Esophagus squamous epithelium (tissue), 5 donors: Measurements from ENCODE around the gene RCE1. TPM values are rescaled to one million over a fixed set of nuclear protein-coding genes. Genes with fewer than 3 reads are reported as not detected.

Experiments used
- DNase-seq: peaks from one replicate; lab custom pipeline; 2025; lab: John Stamatoyannopoulos, UW
- H3K27ac ChIP-seq, 4 donors: fragments of 200-600 bp; sonication (generic); one replicate each; pipeline ENCODE4 v1.5.1; 2016 to 2019; ENCODE audit warnings: mild to moderate bottlenecking in 1 of 4
- H3K27me3 ChIP-seq, 4 donors: fragments of 200-600 bp; sonication (generic); 1 replicate in 3 of 4; 2 replicates in 1 of 4; pipeline versions ENCODE4 v1.5.1 to v1.6.0; 2017 to 2021; ENCODE audit warnings: antibody characterized with exemption in 1 of 4
- H3K36me3 ChIP-seq, 3 donors: fragments of 200-600 bp; sonication (generic); one replicate each; pipeline ENCODE4 v1.5.1; 2016 to 2019
- H3K4me1 ChIP-seq, 3 donors: fragments of 200-600 bp; sonication (generic); one replicate each; pipeline ENCODE4 v1.5.1; 2017 to 2019
- H3K4me3 ChIP-seq, 4 donors: fragments of 200-600 bp; sonication (generic); 1 replicate in 3 of 4; 2 replicates in 1 of 4; pipeline ENCODE4 v1.5.1; 2016 to 2019; ENCODE audit warnings: mild to moderate bottlenecking in 2 of 4, moderate library complexity in 1 of 4
- H3K9me3 ChIP-seq, 3 donors: fragments of 200-600 bp; sonication (generic); one replicate each; pipeline ENCODE4 v1.5.1; 2016 to 2019
- POLR2A ChIP-seq, 4 donors: fragments of 450-650 bp; IDR thresholded peaks; one replicate each; pipeline ENCODE4 v1.6.1; 2017; ENCODE audit warnings: antibody characterized with exemption in 4 of 4, mild to moderate bottlenecking in 4 of 4, moderate library complexity in 3 of 4
- WGBS, 2 donors: methylation state at CpG; one replicate each; pipeline ENCODE4 v1.1.5; 2018; 5-methylcytosine and 5-hydroxymethylcytosine counted together
- intact Hi-C: fragments of 100-400 bp; cut with DNase I; formaldehyde crosslinking; loops from one replicate; pipeline ENCODE4 v1.15.0; 2022
- total RNA-seq, 4 donors: library from RNA; depleted of rRNA; stranded (reverse); fragments of >200 nt; gene quantifications; one replicate each; pipeline ENCODE4 v1.1.0, GENCODE V29; 2016
- TF ChIP-seq, protein P1 (sequence below), 6 experiments: fragments of 450-650 bp in 4 of 6; fragments of 200-600 bp in 2 of 6; sonication (generic) in 2 of 6; IDR thresholded peaks; one replicate each; pipeline ENCODE4 v1.5.1; 2016 to 2019; ENCODE audit warnings: antibody characterized with exemption in 6 of 6, mild to moderate bottlenecking in 4 of 6, moderate library complexity in 4 of 6
- donor health status: DM: yes; HTN: yes; CAD: no.

RCE1 gene
- total RNA-seq, 4 donors from 2014 or later = 8.9 to 29.7 (median 21.8) TPM

DNA sequence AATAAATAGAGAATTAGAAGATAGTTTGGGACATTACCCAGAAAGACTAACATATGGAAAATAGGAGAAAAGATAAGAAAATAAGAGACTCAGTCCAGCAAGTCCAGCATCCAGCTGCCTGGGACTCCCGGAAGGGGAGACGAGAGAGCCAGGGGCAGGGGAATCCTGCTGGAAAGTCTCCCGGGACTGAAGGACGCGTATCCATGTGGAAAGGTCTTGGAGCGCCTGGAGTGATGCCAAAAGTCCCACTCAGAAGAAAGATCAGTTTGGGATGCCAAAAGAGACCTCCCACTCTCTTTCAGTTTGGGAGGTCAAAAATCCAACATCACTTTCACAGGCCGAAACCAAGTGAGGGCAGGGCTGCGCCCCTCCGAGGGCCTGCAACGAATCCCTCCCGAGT is 44.3 kb downstream of the RCE1 start:
- WGBS, 2 donors = 75 to 82% methylated on average over 11 of the region's 11 CpGs
- Histone ChIP-seq H3K9me3 (no peaks in the 10 kb centered on the region), H3K36me3 (no peaks in the 10 kb centered on the region), H3K4me1 (peaks cover 11 to 48% (median 19%) of the 10 kb centered on the region in 3 donors), H3K27ac (peak overlapping the region in 2 of 4 donors; percentile 1 to 2), H3K27me3 (no peaks in the 10 kb centered on the region), H3K4me3 (no peak overlapping the region)
- TF ChIP-seq POLR2A (IDR thresholded peaks at IDR 0.05) = no peak
- TF ChIP-seq, protein P1, sequence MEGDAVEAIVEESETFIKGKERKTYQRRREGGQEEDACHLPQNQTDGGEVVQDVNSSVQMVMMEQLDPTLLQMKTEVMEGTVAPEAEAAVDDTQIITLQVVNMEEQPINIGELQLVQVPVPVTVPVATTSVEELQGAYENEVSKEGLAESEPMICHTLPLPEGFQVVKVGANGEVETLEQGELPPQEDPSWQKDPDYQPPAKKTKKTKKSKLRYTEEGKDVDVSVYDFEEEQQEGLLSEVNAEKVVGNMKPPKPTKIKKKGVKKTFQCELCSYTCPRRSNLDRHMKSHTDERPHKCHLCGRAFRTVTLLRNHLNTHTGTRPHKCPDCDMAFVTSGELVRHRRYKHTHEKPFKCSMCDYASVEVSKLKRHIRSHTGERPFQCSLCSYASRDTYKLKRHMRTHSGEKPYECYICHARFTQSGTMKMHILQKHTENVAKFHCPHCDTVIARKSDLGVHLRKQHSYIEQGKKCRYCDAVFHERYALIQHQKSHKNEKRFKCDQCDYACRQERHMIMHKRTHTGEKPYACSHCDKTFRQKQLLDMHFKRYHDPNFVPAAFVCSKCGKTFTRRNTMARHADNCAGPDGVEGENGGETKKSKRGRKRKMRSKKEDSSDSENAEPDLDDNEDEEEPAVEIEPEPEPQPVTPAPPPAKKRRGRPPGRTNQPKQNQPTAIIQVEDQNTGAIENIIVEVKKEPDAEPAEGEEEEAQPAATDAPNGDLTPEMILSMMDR (IDR thresholded peaks at IDR 0.05) = no peak
- intact Hi-C loops = no loop called here
- no peak for DNase-seq

DNA sequence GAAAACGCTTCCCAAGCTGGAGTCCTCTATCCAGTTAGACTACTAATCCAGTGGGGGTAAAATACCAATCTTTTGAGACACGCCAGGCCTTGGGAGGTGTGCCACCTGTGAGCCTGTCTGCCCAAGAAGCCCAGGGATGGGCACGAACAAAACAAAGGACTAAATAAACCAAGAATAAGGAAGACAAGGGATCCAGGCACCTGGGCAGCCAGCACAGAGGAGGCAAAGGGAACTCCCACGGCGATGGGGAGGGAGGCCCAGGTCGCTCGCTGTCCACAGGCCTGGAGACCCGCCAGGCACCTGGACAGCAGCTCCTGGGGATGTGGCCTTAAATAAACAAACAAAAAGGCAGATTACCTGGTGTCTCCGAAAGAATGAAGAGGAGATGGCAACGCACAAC is 45.0 kb downstream of the RCE1 start:
- no peak for DNase-seq

DNA sequence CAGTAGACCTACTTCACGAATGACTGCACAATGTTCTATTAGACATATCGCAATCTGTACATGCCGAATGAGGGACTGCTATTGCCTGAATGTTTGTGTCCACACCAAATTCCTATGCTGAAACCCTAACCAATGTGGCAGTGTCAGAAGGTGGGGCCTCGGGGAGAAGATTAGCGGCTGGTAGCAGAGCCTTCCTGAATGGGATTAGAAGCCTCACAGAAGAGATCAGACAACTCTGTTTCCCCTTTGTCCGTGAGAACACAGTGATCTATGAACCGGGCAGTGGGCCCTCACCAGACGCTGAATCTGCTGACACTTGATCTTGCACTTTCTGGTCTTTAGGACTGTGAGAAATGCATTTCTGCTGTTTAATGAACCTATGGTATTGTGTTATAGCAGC is 46.7 kb downstream of the RCE1 start:
- intact Hi-C loops = no loop called here
- no peak for DNase-seq
- 74 to 76% methylated on average over 5 to 8 of the region's 8 CpGs for WGBS, 2 donors
- peak overlapping the region in 1 of 4 donors; percentile 33 for H3K27ac ChIP-seq
- no peaks in the 10 kb centered on the region for H3K36me3 ChIP-seq
- no peak for TF ChIP-seq POLR2A (IDR thresholded peaks at IDR 0.05)
- TF ChIP-seq, protein P1 (IDR thresholded peaks at IDR 0.05) = no peak
- H3K4me3 ChIP-seq = no peak overlapping the region
- peaks cover 5 to 56% (median 17%) of the 10 kb centered on the region in 3 donors for H3K4me1 ChIP-seq
- H3K27me3 ChIP-seq = no peaks in the 10 kb centered on the region
- no peaks in the 10 kb centered on the region for H3K9me3 ChIP-seq

More for the DNA sequence above, 45.0 kb downstream of the RCE1 start:
- 78 to 82% methylated on average over 10 of the region's 10 CpGs for WGBS, 2 donors
- Histone ChIP-seq H3K36me3 (no peaks in the 10 kb centered on the region), H3K27ac (no peak overlapping the region), H3K4me1 (peaks cover 8 to 48% (median 14%) of the 10 kb centered on the region in 3 donors), H3K9me3 (no peaks in the 10 kb centered on the region), H3K27me3 (no peaks in the 10 kb centered on the region), H3K4me3 (no peak overlapping the region)
- intact Hi-C loops = no loop called here
- TF ChIP-seq, protein P1 (IDR thresholded peaks at IDR 0.05) = no peak
- TF ChIP-seq POLR2A (IDR thresholded peaks at IDR 0.05) = no peak

DNA sequence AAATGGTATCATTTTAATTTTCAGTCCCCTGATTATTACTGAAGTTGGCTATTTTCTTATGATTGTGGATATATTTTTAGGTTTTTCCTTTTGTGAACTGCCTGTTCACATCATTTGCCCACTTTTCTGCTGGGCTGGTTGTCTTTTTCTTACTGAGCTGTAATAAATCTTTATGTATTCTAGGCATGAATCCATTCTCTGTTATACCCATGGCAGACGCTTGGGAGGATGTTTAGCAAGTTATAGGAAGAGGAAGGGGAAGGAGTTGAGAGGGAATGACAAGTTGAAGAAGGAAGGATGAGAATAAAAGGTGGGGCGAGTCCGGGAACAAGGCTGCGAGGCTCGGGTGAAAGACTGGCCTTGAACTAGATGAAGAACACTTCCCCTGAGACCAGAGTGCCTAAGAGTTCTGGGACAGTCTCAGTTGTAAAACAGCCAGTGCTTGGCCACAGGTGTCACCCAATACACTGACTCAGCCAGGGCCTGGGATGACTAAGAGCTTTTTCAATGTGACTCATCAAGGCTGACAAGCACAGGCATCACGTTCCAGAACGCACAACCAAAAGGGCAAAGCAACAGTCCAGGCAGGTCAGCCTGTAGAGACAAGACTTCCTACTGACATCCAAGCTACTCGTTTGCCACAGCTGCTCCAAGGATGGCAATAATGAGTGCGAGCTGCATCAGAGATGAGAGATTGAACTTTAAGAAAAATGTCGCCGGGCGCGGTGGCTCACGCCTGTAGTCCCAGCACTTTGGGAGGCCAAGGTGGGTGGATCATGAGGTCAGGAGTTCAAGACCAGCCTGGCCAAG is 48.8 kb downstream of the RCE1 start:
- H3K36me3 ChIP-seq = no peaks in the 10 kb centered on the region
- no peaks in the 10 kb centered on the region for H3K27me3 ChIP-seq
- DNase-seq = no peak
- no peaks in the 10 kb centered on the region for H3K9me3 ChIP-seq
- H3K4me3 ChIP-seq = no peak overlapping the region
- TF ChIP-seq, protein P1 (IDR thresholded peaks at IDR 0.05) = peak in 1 of 6 experiments; percentile 8
- peak in 1 of 4 donors; percentile 16 for TF ChIP-seq POLR2A (IDR thresholded peaks at IDR 0.05)
- intact Hi-C loops = no loop called here
- 23 to 45% methylated on average over 14 of the region's 14 CpGs for WGBS, 2 donors
- H3K4me1 ChIP-seq = peaks cover 5 to 56% (median 17%) of the 10 kb centered on the region in 3 donors
- H3K27ac ChIP-seq = peak overlapping the region; percentile 72 to 82 (median 80)

DNA sequence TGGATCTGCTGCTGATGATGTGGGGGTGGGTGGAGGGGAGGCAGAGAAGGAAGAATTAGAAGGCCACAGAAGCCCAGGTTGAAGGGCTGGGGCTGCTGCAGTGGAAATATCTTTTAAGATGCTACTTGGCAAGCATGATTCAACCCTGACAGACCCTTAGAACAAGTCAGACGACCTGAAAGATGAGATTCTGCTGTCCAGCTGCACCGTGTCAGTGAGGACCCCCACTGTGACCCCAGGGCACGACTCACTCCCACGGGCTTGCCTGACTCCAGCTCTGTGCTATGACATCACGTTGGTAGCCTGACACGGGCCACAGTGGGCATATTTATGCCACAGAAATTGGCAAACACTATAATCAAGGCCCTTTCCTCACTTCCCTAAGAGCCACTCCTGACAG is 49.7 kb downstream of the RCE1 start:
- Histone ChIP-seq H3K27me3 (no peaks in the 10 kb centered on the region), H3K4me1 (peaks cover 5 to 56% (median 17%) of the 10 kb centered on the region in 3 donors), H3K9me3 (no peaks in the 10 kb centered on the region), H3K27ac (peak overlapping the region in 3 of 4 donors; percentile 72 to 82 (median 81)), H3K4me3 (no peak overlapping the region), H3K36me3 (no peaks in the 10 kb centered on the region)
- TF ChIP-seq, protein P1 (IDR thresholded peaks at IDR 0.05) = no peak
- TF ChIP-seq POLR2A (IDR thresholded peaks at IDR 0.05) = no peak
- WGBS, 2 donors = 47 to 48% methylated on average over 4 to 6 of the region's 6 CpGs
- intact Hi-C loops = no loop called here
- DNase-seq = no peak
